ENCODE results near the gene CNPY2. TPM values are rescaled to one million over a fixed set of nuclear protein-coding genes. Genes with fewer than 3 reads are reported as not detected.

CNPY2 gene
- total and polyA plus RNA-seq, 8 donors, result 126 to 168 (median 146) TPM

Other genes starting within 250 kb of the CNPY2 start
- 10 to 100 TPM; 38.6 to 88.8 TPM for gene ERBB3, start 235.8 kb downstream of the CNPY2 start, total RNA-seq
- 10 to 100 TPM; 77.8 to 96.1 (median 82.1) TPM for gene ERBB3, start 235.8 kb downstream of the CNPY2 start, polyA plus RNA-seq (ENCODE audit: insufficient read length in 6 of 6)
- gene PA2G4, start 211.4 kb downstream of the CNPY2 start, total RNA-seq, result 100 to 1,000 TPM in 1 of 2 donors, 10 to 100 TPM in 1; 62.0 to 103 TPM
- 100 to 1,000 TPM; 120 to 151 (median 133) TPM for gene PA2G4, start 211.4 kb downstream of the CNPY2 start, polyA plus RNA-seq (ENCODE audit: insufficient read length in 6 of 6)
- gene RPL41, start 199.4 kb downstream of the CNPY2 start, total RNA-seq, result 1,000 to 10,000 TPM; 3,023 to 3,157 TPM
- 1,000 to 10,000 TPM; 6,005 to 6,852 (median 6,180) TPM for gene RPL41, start 199.4 kb downstream of the CNPY2 start, polyA plus RNA-seq (ENCODE audit: insufficient read length in 6 of 6)
- gene ZC3H10, start 197.7 kb downstream of the CNPY2 start, total RNA-seq, result 1 to 10 TPM; 6.0 to 8.7 TPM
- 1 to 10 TPM; 4.2 to 6.7 (median 5.5) TPM for gene ZC3H10, start 197.7 kb downstream of the CNPY2 start, polyA plus RNA-seq (ENCODE audit: insufficient read length in 6 of 6)
- gene ESYT1, start 187.7 kb downstream of the CNPY2 start, total RNA-seq, result 100 to 1,000 TPM; 102 to 116 TPM
- 10 to 100 TPM; 80.9 to 94.5 (median 90.2) TPM for gene ESYT1, start 187.7 kb downstream of the CNPY2 start, polyA plus RNA-seq (ENCODE audit: insufficient read length in 6 of 6)
- gene MYL6B, start 163.4 kb downstream of the CNPY2 start, total RNA-seq, result 10 to 100 TPM; 32.6 to 43.1 TPM
- 100 to 1,000 TPM; 153 to 193 (median 173) TPM for gene MYL6B, start 163.4 kb downstream of the CNPY2 start, polyA plus RNA-seq (ENCODE audit: insufficient read length in 6 of 6)
- gene MYL6, start 157.6 kb downstream of the CNPY2 start, total RNA-seq, result 1,000 to 10,000 TPM; 1,768 to 1,773 TPM
- 1,000 to 10,000 TPM; 1,831 to 2,250 (median 2,105) TPM for gene MYL6, start 157.6 kb downstream of the CNPY2 start, polyA plus RNA-seq (ENCODE audit: insufficient read length in 6 of 6)
- 10 to 100 TPM; 84.3 to 84.9 TPM for gene SMARCC2, start 126.5 kb downstream of the CNPY2 start, total RNA-seq
- gene SMARCC2, start 126.5 kb downstream of the CNPY2 start, polyA plus RNA-seq (ENCODE audit: insufficient read length in 6 of 6), result 100 to 1,000 TPM; 113 to 139 (median 121) TPM
- gene RNF41, start 94.1 kb downstream of the CNPY2 start, total RNA-seq, result 10 to 100 TPM; 50.3 to 51.4 TPM
- 10 to 100 TPM; 41.5 to 47.1 (median 42.0) TPM for gene RNF41, start 94.1 kb downstream of the CNPY2 start, polyA plus RNA-seq (ENCODE audit: insufficient read length in 6 of 6)
- 10 to 100 TPM; 32.6 to 33.8 TPM for gene NABP2, start 91.6 kb downstream of the CNPY2 start, total RNA-seq
- gene NABP2, start 91.6 kb downstream of the CNPY2 start, polyA plus RNA-seq (ENCODE audit: insufficient read length in 6 of 6), result 10 to 100 TPM; 21.8 to 28.5 (median 24.7) TPM
- gene SLC39A5, start 85.9 kb downstream of the CNPY2 start, total RNA-seq, result under 1 TPM in 1 of 2 donors, not detected in 1; 0.29 TPM
- gene SLC39A5, start 85.9 kb downstream of the CNPY2 start, polyA plus RNA-seq (ENCODE audit: insufficient read length in 6 of 6), result 1 to 10 TPM; 2.0 to 6.6 (median 4.0) TPM
- gene ANKRD52, start 57.6 kb downstream of the CNPY2 start, total RNA-seq, result 10 to 100 TPM; 33.3 to 39.3 TPM
- 10 to 100 TPM; 24.6 to 40.1 (median 31.7) TPM for gene ANKRD52, start 57.6 kb downstream of the CNPY2 start, polyA plus RNA-seq (ENCODE audit: insufficient read length in 6 of 6)
- 10 to 100 TPM in 1 of 2 donors, 1 to 10 TPM in 1; 9.4 to 10.9 TPM for gene COQ10A, start 49.0 kb downstream of the CNPY2 start, total RNA-seq
- gene COQ10A, start 49.0 kb downstream of the CNPY2 start, polyA plus RNA-seq (ENCODE audit: insufficient read length in 6 of 6), result 10 to 100 TPM; 13.6 to 19.8 (median 14.8) TPM
- gene CS, start 15.7 kb downstream of the CNPY2 start, total RNA-seq, result 100 to 1,000 TPM; 193 to 213 TPM
- gene CS, start 15.7 kb downstream of the CNPY2 start, polyA plus RNA-seq (ENCODE audit: insufficient read length in 6 of 6), result 100 to 1,000 TPM; 162 to 190 (median 177) TPM
- 10 to 100 TPM; 49.9 to 58.4 TPM for gene PAN2, start 18.0 kb upstream of the CNPY2 start, total RNA-seq
- gene PAN2, start 18.0 kb upstream of the CNPY2 start, polyA plus RNA-seq (ENCODE audit: insufficient read length in 6 of 6), result 100 to 1,000 TPM in 1 of 6 donors, 10 to 100 TPM in 5; 66.7 to 107 (median 82.0) TPM
- gene IL23A, start 22.9 kb upstream of the CNPY2 start, total RNA-seq, result 1 to 10 TPM in 1 of 2 donors, under 1 TPM in 1; 0.73 to 1.0 TPM
- gene IL23A, start 22.9 kb upstream of the CNPY2 start, polyA plus RNA-seq (ENCODE audit: insufficient read length in 6 of 6), result 1 to 10 TPM in 3 of 6 donors, under 1 TPM in 3; 0.69 to 1.3 (median 1.0) TPM
- 100 to 1,000 TPM; 175 to 187 TPM for gene STAT2, start 44.1 kb upstream of the CNPY2 start, total RNA-seq
- gene STAT2, start 44.1 kb upstream of the CNPY2 start, polyA plus RNA-seq (ENCODE audit: insufficient read length in 6 of 6), result 100 to 1,000 TPM; 133 to 194 (median 162) TPM
- not detected for gene APOF, start 46.9 kb upstream of the CNPY2 start, total RNA-seq
- gene APOF, start 46.9 kb upstream of the CNPY2 start, polyA plus RNA-seq (ENCODE audit: insufficient read length in 6 of 6), result under 1 TPM in 3 of 6 donors, not detected in 3; 0.13 to 0.18 (median 0.13) TPM
- gene TIMELESS, start 133.4 kb upstream of the CNPY2 start, total RNA-seq, result 10 to 100 TPM; 15.0 to 22.1 TPM
- gene TIMELESS, start 133.4 kb upstream of the CNPY2 start, polyA plus RNA-seq (ENCODE audit: insufficient read length in 6 of 6), result 10 to 100 TPM; 27.1 to 38.0 (median 32.3) TPM
- gene MIP, start 138.7 kb upstream of the CNPY2 start, total RNA-seq, result not detected
- under 1 TPM in 1 of 6 donors, not detected in 5; 0.18 TPM for gene MIP, start 138.7 kb upstream of the CNPY2 start, polyA plus RNA-seq (ENCODE audit: insufficient read length in 6 of 6)
- 1 to 10 TPM; 2.5 to 3.3 TPM for gene SPRYD4, start 152.6 kb upstream of the CNPY2 start, total RNA-seq
- gene SPRYD4, start 152.6 kb upstream of the CNPY2 start, polyA plus RNA-seq (ENCODE audit: insufficient read length in 6 of 6), result 1 to 10 TPM; 4.6 to 5.9 (median 5.7) TPM
- 1 to 10 TPM; 3.0 to 5.9 TPM for gene GLS2, start 172.2 kb upstream of the CNPY2 start, total RNA-seq
- gene GLS2, start 172.2 kb upstream of the CNPY2 start, polyA plus RNA-seq (ENCODE audit: insufficient read length in 6 of 6), result 1 to 10 TPM; 2.3 to 3.4 (median 2.7) TPM
- gene RBMS2, start 205.8 kb upstream of the CNPY2 start, total RNA-seq, result 100 to 1,000 TPM in 1 of 2 donors, 10 to 100 TPM in 1; 81.2 to 113 TPM
- 10 to 100 TPM; 49.0 to 74.9 (median 67.1) TPM for gene RBMS2, start 205.8 kb upstream of the CNPY2 start, polyA plus RNA-seq (ENCODE audit: insufficient read length in 6 of 6)